Left ventricle myocardium inferior (tissue), 1 donor: ENCODE data around the gene ASIC1. TPM values are rescaled to one million over a fixed set of nuclear protein-coding genes. Genes with fewer than 3 reads are reported as not detected.
A peak's percentile ranks its signal among the peaks of the same experiment; 100 is the strongest.

Source experiments
- DNase-seq: peaks from one replicate; pipeline ENCODE4 v3.0.0-alpha.2; 2020
- H3K27ac ChIP-seq: fragments of 200-600 bp; replicated peaks from 2 replicates; pipeline ENCODE4 v1.8.0; 2021
- H3K27me3 ChIP-seq: fragments of 200-600 bp; 2 replicates; pipeline ENCODE4 v1.8.0; 2021; ENCODE audit warnings: low read depth
- H3K36me3 ChIP-seq: fragments of 200-600 bp; 2 replicates; pipeline ENCODE4 v1.8.0; 2021
- H3K4me1 ChIP-seq: fragments of 200-600 bp; 2 replicates; pipeline ENCODE4 v1.8.0; 2021
- H3K4me3 ChIP-seq: fragments of 200-600 bp; 2 replicates; pipeline ENCODE4 v1.8.0; 2021; ENCODE audit warnings: mild to moderate bottlenecking, moderate library complexity
- H3K9me3 ChIP-seq: fragments of 200-600 bp; replicated peaks from 2 replicates; pipeline ENCODE4 v1.8.0; 2021
- CTCF ChIP-seq: fragments of 200-600 bp; IDR thresholded peaks from 2 replicates; pipeline ENCODE4 v1.8.0; 2021; ENCODE audit warnings: antibody characterized with exemption, mild to moderate bottlenecking, borderline replicate concordance
- intact Hi-C: fragments of 100-400 bp; cut with micrococcal nuclease; formaldehyde crosslinking; loops from one replicate; pipeline ENCODE4 v1.11.0; 2022
- long read RNA-seq: library from polyadenylated mRNA; unstranded; transcript quantifications from one replicate; pipeline ENCODE4 v2.0.0, GENCODE V29; 2021
- total RNA-seq: library from RNA; stranded (reverse); fragmentation: NEBNext Ultra II Directional; extraction: Animal tissue kit (Norgen Biotek cat#: 25700); gene quantifications from one replicate; pipeline ENCODE4 v1.2.1, GENCODE V29; 2021
- donor health status: DM: no; HTN: yes; CAD: no; lungs with severe emphysema.

The ASIC1 gene
- total RNA-seq, result 0.96 TPM
- long read RNA-seq, result 0 reads

GRCh38 chr12:50057000-50057841, at the start of gene ASIC1:
TSS of gene ASIC1 (plus strand) at chr12:50057596. CDS start at chr12:50058767, 1,171 bp downstream.
- Histone ChIP-seq H3K4me1 (peaks cover 22% of the 10 kb centered on the region), H3K4me3 (peak within 1 kb of the TSS; percentile 78), H3K36me3 (no peaks in the 10 kb centered on the region), H3K9me3 (no peaks in the 10 kb centered on the region), H3K27me3 (peaks cover 62% of the 10 kb centered on the region), H3K27ac (peak within 1 kb of the TSS; percentile 40)
- intact Hi-C loops, result loop anchor here (5.0 to 10.0 kb wide), 2 partner anchors 90 to 192 kb away; no protein-coding TSS in a partner anchor
- TF ChIP-seq CTCF, result peak; percentile 34
- DNase-seq, result peak; percentile 76

- TF ChIP-seq CTCF, result no peak
- Histone ChIP-seq H3K36me3 (no peaks in the 10 kb centered on the region), H3K4me1 (peaks cover 11% of the 10 kb centered on the region), H3K27me3 (no peaks in the 10 kb centered on the region), H3K27ac (no peak overlapping the region), H3K4me3 (no peak overlapping the region), H3K9me3 (no peaks in the 10 kb centered on the region)
- DNase-seq, result no peak
- intact Hi-C loops, result no loop called here
These were observed 43.8 kb upstream of the ASIC1 start for GRCh38 chr12:50013361-50014147.

GRCh38 chr12:50014342-50014741, 43.1 kb upstream of the ASIC1 start:
- Histone ChIP-seq H3K4me1 (peaks cover 18% of the 10 kb centered on the region), H3K27ac (no peak overlapping the region), H3K27me3 (no peaks in the 10 kb centered on the region), H3K4me3 (no peak overlapping the region), H3K36me3 (no peaks in the 10 kb centered on the region), H3K9me3 (no peaks in the 10 kb centered on the region)
- TF ChIP-seq CTCF, result no peak
- no peak for DNase-seq
- intact Hi-C loops, result no loop called here

GRCh38 chr12:50016501-50017475, 40.6 kb upstream of the ASIC1 start:
- Histone ChIP-seq H3K27me3 (no peaks in the 10 kb centered on the region), H3K4me1 (peaks cover 21% of the 10 kb centered on the region), H3K36me3 (no peaks in the 10 kb centered on the region), H3K4me3 (no peak overlapping the region), H3K9me3 (no peaks in the 10 kb centered on the region), H3K27ac (peak overlapping the region; percentile 28)
- intact Hi-C loops, result no loop called here
- no peak for DNase-seq
- TF ChIP-seq CTCF, result no peak

- Histone ChIP-seq H3K4me3 (no peak overlapping the region), H3K27me3 (no peaks in the 10 kb centered on the region), H3K36me3 (no peaks in the 10 kb centered on the region), H3K4me1 (peaks cover 21% of the 10 kb centered on the region), H3K9me3 (no peaks in the 10 kb centered on the region), H3K27ac (peak overlapping the region; percentile 28)
- no peak for TF ChIP-seq CTCF
- DNase-seq, result no peak
- intact Hi-C loops, result no loop called here
These were observed 39.8 kb upstream of the ASIC1 start for GRCh38 chr12:50017641-50018040.
